ENCODE measurements around the gene ASF1A. TPM values are rescaled to one million over a fixed set of nuclear protein-coding genes. Genes with fewer than 3 reads are reported as not detected.

The ASF1A gene
- total RNA-seq, 1 donor from 2014 or later: 33.4 TPM

DNA sequence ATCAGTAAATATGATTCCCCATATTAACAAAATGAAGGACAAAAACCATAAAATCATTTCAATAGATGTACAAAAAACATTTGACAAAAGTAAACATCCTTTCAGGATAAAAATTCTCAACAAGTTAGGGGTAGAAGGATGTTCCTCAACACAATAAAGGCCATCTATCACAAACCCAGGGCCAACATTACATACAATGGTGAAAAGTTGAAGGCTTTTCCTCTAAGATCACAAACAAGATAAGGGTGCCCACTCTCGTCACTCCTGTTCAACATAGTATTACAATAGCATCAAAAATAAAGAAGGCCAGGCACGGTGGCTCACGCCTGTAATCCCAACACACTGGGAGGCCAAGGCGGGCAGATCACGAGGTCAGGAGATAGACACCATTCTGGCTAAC lies 22.6 kb upstream of the ASF1A start:
- TF ChIP-seq, protein P1, sequence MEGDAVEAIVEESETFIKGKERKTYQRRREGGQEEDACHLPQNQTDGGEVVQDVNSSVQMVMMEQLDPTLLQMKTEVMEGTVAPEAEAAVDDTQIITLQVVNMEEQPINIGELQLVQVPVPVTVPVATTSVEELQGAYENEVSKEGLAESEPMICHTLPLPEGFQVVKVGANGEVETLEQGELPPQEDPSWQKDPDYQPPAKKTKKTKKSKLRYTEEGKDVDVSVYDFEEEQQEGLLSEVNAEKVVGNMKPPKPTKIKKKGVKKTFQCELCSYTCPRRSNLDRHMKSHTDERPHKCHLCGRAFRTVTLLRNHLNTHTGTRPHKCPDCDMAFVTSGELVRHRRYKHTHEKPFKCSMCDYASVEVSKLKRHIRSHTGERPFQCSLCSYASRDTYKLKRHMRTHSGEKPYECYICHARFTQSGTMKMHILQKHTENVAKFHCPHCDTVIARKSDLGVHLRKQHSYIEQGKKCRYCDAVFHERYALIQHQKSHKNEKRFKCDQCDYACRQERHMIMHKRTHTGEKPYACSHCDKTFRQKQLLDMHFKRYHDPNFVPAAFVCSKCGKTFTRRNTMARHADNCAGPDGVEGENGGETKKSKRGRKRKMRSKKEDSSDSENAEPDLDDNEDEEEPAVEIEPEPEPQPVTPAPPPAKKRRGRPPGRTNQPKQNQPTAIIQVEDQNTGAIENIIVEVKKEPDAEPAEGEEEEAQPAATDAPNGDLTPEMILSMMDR (IDR thresholded peaks at IDR 0.05; ENCODE audit: unreplicated experiment): no peak
- H3K4me1 Mint-ChIP-seq (ENCODE audit: unreplicated experiment): peaks cover 11% of the 10 kb centered on the region
- H3K4me3 Mint-ChIP-seq (ENCODE audit: unreplicated experiment): no peak overlapping the region
- no peak overlapping the region for H3K27ac Mint-ChIP-seq (ENCODE audit: unreplicated experiment)
- no peaks in the 10 kb centered on the region for H3K27me3 Mint-ChIP-seq (ENCODE audit: unreplicated experiment)
- DNase-seq (ENCODE audit: low spot score): no peak
- H3K36me3 Mint-ChIP-seq (ENCODE audit: low read depth, unreplicated experiment): peaks cover 16% of the 10 kb centered on the region
- H3K9me3 Mint-ChIP-seq (ENCODE audit: unreplicated experiment): no peaks in the 10 kb centered on the region

DNA sequence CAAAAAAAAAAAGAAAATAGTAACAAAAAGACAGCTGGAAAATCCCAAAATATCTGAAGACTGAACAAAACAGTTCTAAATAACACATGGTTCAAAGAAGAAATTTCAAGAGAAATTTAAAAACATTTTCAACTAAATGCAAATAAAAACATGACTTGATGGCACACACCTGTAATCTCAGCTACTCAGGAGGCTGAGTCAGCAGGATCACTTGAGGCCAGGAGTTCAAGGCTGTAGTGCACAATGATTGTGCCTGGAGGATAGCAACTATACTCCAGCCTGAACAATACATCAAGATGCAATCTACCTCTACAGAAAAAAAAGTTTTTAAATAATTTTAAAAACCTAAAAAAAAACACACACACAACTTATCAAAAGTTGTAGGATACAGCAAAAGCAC lies 21.6 kb upstream of the ASF1A start:
- no peak for DNase-seq (ENCODE audit: low spot score)
- Mint-ChIP-seq H3K36me3 (ENCODE audit: low read depth, unreplicated experiment) (peaks cover 16% of the 10 kb centered on the region), H3K4me1 (ENCODE audit: unreplicated experiment) (peaks cover 11% of the 10 kb centered on the region), H3K9me3 (ENCODE audit: unreplicated experiment) (no peaks in the 10 kb centered on the region), H3K4me3 (ENCODE audit: unreplicated experiment) (no peak overlapping the region), H3K27me3 (ENCODE audit: unreplicated experiment) (no peaks in the 10 kb centered on the region), H3K27ac (ENCODE audit: unreplicated experiment) (no peak overlapping the region)
- TF ChIP-seq, protein P1 (IDR thresholded peaks at IDR 0.05; ENCODE audit: unreplicated experiment): no peak

DNA sequence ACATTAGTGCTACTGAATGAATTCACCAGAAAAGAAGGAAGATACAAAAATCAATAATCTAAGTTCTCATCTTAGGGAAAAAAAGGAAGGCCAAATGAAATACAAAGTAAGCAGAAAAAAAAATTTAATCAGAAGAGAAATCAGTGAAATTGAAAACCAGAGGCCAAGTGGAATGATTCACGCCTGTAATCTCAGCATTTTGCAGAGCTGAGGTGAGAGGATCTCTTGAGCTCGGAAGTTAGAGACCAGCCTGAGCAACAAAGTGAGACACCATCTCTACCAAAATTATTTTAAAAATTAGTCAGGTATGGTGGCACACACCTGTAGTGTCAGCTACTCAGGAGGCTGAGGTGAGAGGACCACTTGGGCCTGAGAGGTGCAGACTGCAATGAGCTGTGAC lies 21.2 kb upstream of the ASF1A start:
- Mint-ChIP-seq H3K4me1 (ENCODE audit: unreplicated experiment) (peaks cover 11% of the 10 kb centered on the region), H3K36me3 (ENCODE audit: low read depth, unreplicated experiment) (peaks cover 16% of the 10 kb centered on the region), H3K4me3 (ENCODE audit: unreplicated experiment) (no peak overlapping the region), H3K27me3 (ENCODE audit: unreplicated experiment) (no peaks in the 10 kb centered on the region), H3K9me3 (ENCODE audit: unreplicated experiment) (no peaks in the 10 kb centered on the region), H3K27ac (ENCODE audit: unreplicated experiment) (no peak overlapping the region)
- TF ChIP-seq, protein P1 (IDR thresholded peaks at IDR 0.05; ENCODE audit: unreplicated experiment): no peak
- no peak for DNase-seq (ENCODE audit: low spot score)

DNA sequence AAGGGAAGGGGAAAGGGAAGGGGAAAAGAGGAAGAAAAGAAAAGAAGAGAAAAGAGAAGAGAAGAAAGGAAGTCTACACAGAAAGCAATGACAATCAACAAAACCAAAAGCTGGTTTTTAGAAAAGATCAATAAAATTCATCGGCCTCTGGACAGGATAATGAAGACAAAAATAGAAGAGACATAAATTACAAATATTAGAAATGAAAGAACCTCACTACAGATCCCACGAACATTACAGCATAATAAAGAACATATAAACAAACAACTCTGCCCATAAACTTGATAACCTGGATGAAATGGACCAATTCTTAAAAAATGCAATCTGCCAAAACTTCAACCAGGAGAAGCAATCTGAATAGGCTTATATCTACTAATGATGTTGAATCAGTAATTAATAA lies 20.7 kb upstream of the ASF1A start:
- H3K27ac Mint-ChIP-seq (ENCODE audit: unreplicated experiment): peak overlapping the region; percentile 9
- H3K36me3 Mint-ChIP-seq (ENCODE audit: low read depth, unreplicated experiment): peaks cover 16% of the 10 kb centered on the region
- H3K27me3 Mint-ChIP-seq (ENCODE audit: unreplicated experiment): peaks cover 2% of the 10 kb centered on the region
- H3K9me3 Mint-ChIP-seq (ENCODE audit: unreplicated experiment): no peaks in the 10 kb centered on the region
- DNase-seq (ENCODE audit: low spot score): no peak
- TF ChIP-seq, protein P1 (IDR thresholded peaks at IDR 0.05; ENCODE audit: unreplicated experiment): no peak
- H3K4me3 Mint-ChIP-seq (ENCODE audit: unreplicated experiment): no peak overlapping the region
- peaks cover 11% of the 10 kb centered on the region for H3K4me1 Mint-ChIP-seq (ENCODE audit: unreplicated experiment)

DNA sequence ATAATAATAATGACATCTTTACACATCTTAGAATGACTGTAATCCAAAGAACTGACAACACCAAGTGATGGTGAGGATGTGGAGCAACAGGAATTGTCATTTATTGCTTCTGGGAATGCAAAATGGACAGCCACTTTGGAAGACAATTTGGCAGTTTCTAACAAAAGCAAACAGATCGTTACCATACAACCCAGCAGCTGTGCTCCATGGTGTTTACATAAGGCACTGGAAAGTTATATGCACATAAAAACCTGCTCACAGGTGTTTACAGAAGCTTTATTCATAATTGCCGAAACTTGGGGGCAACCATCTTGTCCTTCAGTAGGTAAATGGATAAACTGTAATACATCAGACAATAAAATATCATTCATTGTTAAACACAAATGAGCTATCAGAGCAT lies 18.3 kb upstream of the ASF1A start:
- no peak for DNase-seq (ENCODE audit: low spot score)
- peaks cover 22% of the 10 kb centered on the region for H3K4me1 Mint-ChIP-seq (ENCODE audit: unreplicated experiment)
- H3K4me3 Mint-ChIP-seq (ENCODE audit: unreplicated experiment): no peak overlapping the region
- H3K36me3 Mint-ChIP-seq (ENCODE audit: low read depth, unreplicated experiment): peaks cover 16% of the 10 kb centered on the region
- TF ChIP-seq, protein P1 (IDR thresholded peaks at IDR 0.05; ENCODE audit: unreplicated experiment): no peak
- no peak overlapping the region for H3K27ac Mint-ChIP-seq (ENCODE audit: unreplicated experiment)
- no peaks in the 10 kb centered on the region for H3K9me3 Mint-ChIP-seq (ENCODE audit: unreplicated experiment)
- peaks cover 2% of the 10 kb centered on the region for H3K27me3 Mint-ChIP-seq (ENCODE audit: unreplicated experiment)
